NT2/D1 (cell line): ENCODE results near the gene INSIG1.

Experiments
- DNase-seq: peaks from one replicate; pipeline ENCODE4 v3.0.0-alpha.2; 2011; ENCODE audit warnings: low read depth, low spot score
- H3K27me3 ChIP-seq: 2 replicates; pipeline ENCODE4 v1.6.0; 2011; ENCODE audit warnings: mild to moderate bottlenecking; ENCODE audit not compliant: insufficient read length, insufficient read depth
- H3K36me3 ChIP-seq: 2 replicates; pipeline ENCODE4 v1.6.1; 2011; ENCODE audit warnings: mild to moderate bottlenecking, low read length, mixed read lengths; ENCODE audit not compliant: insufficient read depth, insufficient read length
- H3K4me1 ChIP-seq: 2 replicates; pipeline ENCODE4 v1.5.1; 2011; ENCODE audit not compliant: insufficient read depth, insufficient read length
- H3K4me3 ChIP-seq: 2 replicates; pipeline ENCODE4 v1.5.1; 2011; ENCODE audit warnings: low read depth; ENCODE audit not compliant: insufficient read length
- H3K9ac ChIP-seq: 2 replicates; pipeline ENCODE4 v1.6.0; 2011; ENCODE audit warnings: low read depth; ENCODE audit not compliant: insufficient read length
- H3K9me3 ChIP-seq: 2 replicates; pipeline ENCODE4 v1.5.1; 2011; ENCODE audit warnings: mild to moderate bottlenecking, low read length; ENCODE audit not compliant: insufficient read depth
- SUZ12 ChIP-seq: IDR thresholded peaks from 2 replicates; pipeline ENCODE4 v1.6.1; 2011; ENCODE audit not compliant: insufficient read length, insufficient read depth; ENCODE audit errors: extremely low read depth
- YY1 ChIP-seq: IDR thresholded peaks from 2 replicates; pipeline ENCODE4 v1.6.1; 2011; ENCODE audit not compliant: insufficient read length, insufficient read depth
- ZNF274 ChIP-seq: IDR thresholded peaks from 2 replicates; pipeline ENCODE4 v1.6.1; 2011; ENCODE audit warnings: mild to moderate bottlenecking, low read depth, low read length

The INSIG1 gene

DNA sequence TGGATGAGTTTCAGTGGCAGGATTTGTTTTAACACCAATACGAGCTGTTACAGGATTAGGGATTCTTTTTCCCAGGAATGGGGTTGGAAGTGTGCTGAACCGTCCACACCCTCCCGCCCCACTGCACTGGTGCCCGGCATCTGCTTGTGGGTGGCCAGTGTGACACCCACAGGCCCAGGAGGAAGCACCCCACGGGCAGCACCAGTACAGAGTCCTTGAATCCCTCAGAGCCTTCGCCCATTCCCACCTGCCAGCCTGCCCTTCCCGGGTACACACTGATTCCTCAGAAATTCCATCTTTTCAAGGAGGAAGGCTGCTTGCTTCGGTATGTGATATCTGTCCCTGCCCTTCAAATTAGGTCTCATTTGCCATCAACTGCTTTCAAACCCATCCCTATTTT is 15.4 kb downstream of the INSIG1 start:
- DNase-seq: no peak
- TF ChIP-seq ZNF274: no peak
- TF ChIP-seq SUZ12: no peak
- no peak for TF ChIP-seq YY1
- Histone ChIP-seq H3K4me3 (no peak overlapping the region), H3K9ac (no peak overlapping the region), H3K36me3 (peaks cover 14% of the 10 kb centered on the region), H3K27me3 (no peaks in the 10 kb centered on the region), H3K4me1 (no peaks in the 10 kb centered on the region), H3K9me3 (no peaks in the 10 kb centered on the region)

DNA sequence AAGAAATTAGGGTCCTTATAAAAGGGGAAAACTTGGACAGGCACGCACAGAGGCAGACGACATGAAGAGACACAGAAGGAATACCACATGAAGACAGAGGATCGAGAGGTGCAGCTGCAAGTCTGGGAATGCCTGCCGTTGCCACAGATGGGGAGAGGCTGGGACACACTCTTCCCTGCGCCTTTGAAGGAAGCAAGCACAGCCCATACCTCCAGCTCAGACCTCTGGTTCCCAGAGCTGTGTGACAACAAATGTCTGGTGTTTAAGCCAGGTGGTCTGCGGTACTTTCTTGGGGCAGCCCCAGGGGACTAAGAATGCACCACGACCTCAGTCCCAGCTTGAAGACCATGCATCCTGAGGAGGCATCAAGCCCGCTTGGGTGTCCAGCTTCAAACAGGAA is 18.3 kb downstream of the INSIG1 start:
- no peak for DNase-seq
- H3K9me3 ChIP-seq: no peaks in the 10 kb centered on the region
- no peak for TF ChIP-seq YY1
- no peak for TF ChIP-seq ZNF274
- TF ChIP-seq SUZ12: no peak
- no peaks in the 10 kb centered on the region for H3K36me3 ChIP-seq
- H3K4me3 ChIP-seq: no peak overlapping the region
- no peaks in the 10 kb centered on the region for H3K4me1 ChIP-seq
- no peaks in the 10 kb centered on the region for H3K27me3 ChIP-seq
- no peak overlapping the region for H3K9ac ChIP-seq

DNA sequence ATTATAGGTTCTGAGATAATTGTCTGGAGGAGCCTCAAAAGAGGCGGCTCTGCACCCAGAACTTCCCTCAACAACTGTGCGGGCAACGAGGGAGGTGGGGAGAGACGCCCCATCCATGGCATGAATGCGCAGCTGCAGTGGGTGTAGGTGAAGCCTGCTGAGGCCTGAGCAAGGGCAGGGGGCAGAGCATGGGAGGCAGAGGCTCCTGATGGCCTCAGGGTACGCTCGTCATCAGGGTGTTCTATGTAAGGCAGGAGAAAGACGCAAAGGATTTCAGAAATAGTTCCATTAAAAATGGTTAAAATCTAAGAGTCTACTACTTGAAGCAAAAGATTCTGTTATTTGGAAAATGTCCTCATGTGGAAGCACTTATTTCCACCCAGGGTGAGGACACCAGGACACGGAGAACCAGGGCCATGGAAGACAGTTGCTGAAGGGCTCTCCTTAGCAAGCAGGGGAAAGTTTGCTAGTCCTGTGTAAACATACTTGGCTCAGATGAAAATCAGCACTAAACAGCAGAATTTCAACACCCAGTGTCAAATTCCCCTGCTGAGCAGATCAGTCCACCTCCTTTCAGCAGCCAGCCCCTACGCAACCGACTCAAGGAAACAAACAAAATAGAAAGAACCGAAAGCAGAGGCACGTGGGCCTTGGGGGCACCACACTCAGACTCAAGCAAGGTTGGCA is 18.9 kb downstream of the INSIG1 start:
- TF ChIP-seq ZNF274 (no peak), YY1 (no peak), SUZ12 (no peak)
- H3K36me3 ChIP-seq: no peaks in the 10 kb centered on the region
- H3K4me1 ChIP-seq: no peaks in the 10 kb centered on the region
- no peak overlapping the region for H3K4me3 ChIP-seq
- no peak for DNase-seq
- no peaks in the 10 kb centered on the region for H3K9me3 ChIP-seq
- no peaks in the 10 kb centered on the region for H3K27me3 ChIP-seq
- H3K9ac ChIP-seq: no peak overlapping the region

DNA sequence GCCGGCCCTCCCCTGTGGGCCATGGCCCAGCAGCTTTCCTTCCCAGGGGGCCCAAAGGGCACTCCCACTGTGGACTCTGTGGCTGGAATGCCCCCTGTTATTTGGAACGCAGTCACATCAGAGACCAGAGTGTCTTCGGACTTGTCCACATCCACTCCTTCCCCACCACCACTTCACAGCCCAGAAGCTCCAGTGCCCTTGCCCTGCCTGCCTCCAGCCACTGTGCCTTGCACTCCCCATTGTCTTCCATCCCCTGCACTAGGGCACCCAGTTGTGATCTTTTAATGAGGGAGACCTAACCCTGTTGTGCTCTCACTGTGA is 19.4 kb downstream of the INSIG1 start:
- DNase-seq: no peak
- H3K9ac ChIP-seq: no peak overlapping the region
- no peak overlapping the region for H3K4me3 ChIP-seq
- H3K36me3 ChIP-seq: no peaks in the 10 kb centered on the region
- no peaks in the 10 kb centered on the region for H3K9me3 ChIP-seq
- H3K27me3 ChIP-seq: no peaks in the 10 kb centered on the region
- no peaks in the 10 kb centered on the region for H3K4me1 ChIP-seq
- TF ChIP-seq ZNF274 (no peak), YY1 (no peak), SUZ12 (no peak)

DNA sequence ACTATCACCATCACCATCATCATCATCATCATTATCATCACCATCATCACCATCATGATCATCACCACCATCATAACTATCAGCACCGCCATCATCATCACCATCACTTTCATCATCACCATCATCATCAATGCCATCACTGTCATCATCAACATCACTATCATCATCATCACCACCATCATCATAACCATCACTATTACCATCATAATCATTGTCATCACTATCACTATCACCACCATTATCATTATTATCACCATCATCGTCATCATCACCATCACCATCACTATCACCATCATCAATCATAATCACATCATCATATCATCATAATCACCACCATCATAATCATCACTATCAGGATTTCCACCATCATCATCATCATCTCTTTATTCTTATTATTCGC is 20.6 kb downstream of the INSIG1 start:
- peaks cover 3% of the 10 kb centered on the region; the same call in 1 of the 2 replicates for H3K9me3 ChIP-seq
- DNase-seq: no peak
- H3K36me3 ChIP-seq: no peaks in the 10 kb centered on the region
- H3K4me1 ChIP-seq: no peaks in the 10 kb centered on the region
- no peak overlapping the region for H3K4me3 ChIP-seq
- H3K27me3 ChIP-seq: no peaks in the 10 kb centered on the region
- no peak overlapping the region for H3K9ac ChIP-seq
- no peak for TF ChIP-seq ZNF274
- no peak for TF ChIP-seq YY1
- TF ChIP-seq SUZ12: no peak

DNA sequence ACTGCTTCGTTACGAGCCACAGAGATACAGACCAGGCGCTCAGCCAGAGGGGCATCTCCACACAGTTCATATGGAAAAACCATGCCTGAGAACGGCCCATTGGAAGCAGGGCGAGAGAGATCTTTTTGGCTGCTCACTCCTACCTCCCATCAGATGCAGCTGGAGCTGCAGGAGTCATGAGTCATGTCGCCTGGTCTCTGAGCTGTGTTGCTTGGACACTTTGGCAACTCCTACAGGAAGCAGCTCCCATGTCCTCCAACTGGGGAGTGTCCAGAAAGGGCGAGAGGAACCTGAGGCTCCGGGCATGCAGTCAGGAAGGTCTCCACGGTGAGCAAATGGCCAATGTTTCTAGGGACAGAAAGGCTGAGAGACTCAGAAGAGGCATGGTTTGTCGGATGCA is 24.9 kb downstream of the INSIG1 start:
- no peak overlapping the region for H3K4me3 ChIP-seq
- DNase-seq: no peak
- H3K27me3 ChIP-seq: no peaks in the 10 kb centered on the region
- no peak overlapping the region for H3K9ac ChIP-seq
- peaks cover 4% of the 10 kb centered on the region; the same call in 1 of the 2 replicates for H3K9me3 ChIP-seq
- no peak for TF ChIP-seq ZNF274
- TF ChIP-seq SUZ12: no peak
- no peak for TF ChIP-seq YY1
- H3K36me3 ChIP-seq: no peaks in the 10 kb centered on the region
- H3K4me1 ChIP-seq: peaks cover under 1% of the 10 kb centered on the region

DNA sequence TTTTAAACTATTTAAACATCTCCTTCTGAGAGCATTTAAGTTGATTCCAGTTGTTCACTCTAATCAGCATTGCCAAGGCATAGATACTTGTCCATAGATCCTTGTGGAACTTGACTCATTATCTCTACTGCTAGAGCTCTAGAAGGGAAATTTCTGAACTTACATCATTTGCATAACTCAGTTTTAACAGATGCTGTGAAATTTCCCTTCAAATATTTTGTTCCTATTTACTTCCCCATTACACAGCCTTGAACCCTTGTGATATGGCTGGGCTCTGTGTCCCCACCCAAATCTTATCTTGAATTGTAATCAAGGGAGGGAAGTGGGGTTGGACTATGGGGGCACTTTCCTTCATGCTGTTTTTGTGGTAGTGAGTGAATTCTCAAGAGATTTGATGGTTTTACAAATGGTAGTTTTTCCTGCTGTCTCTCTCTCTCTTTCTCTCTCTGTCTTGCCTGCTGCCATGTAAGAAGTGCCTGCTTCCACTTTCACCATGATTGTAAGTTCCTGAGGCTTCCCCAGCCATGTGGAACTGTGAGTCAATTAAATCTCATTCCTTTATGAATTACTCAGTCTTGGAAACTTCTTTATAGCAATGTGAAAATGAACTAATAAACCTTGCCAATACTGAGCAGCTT is 25.4 kb downstream of the INSIG1 start:
- no peak overlapping the region for H3K9ac ChIP-seq
- H3K27me3 ChIP-seq: peaks cover 6% of the 10 kb centered on the region
- peaks cover 4% of the 10 kb centered on the region; the same call in 1 of the 2 replicates for H3K9me3 ChIP-seq
- H3K36me3 ChIP-seq: no peaks in the 10 kb centered on the region
- TF ChIP-seq ZNF274 (no peak), YY1 (no peak), SUZ12 (no peak)
- no peak for DNase-seq
- peaks cover 2% of the 10 kb centered on the region for H3K4me1 ChIP-seq
- no peak overlapping the region for H3K4me3 ChIP-seq
